Measurements from ENCODE around the gene NPAS3. TPM values are rescaled to one million over a fixed set of nuclear protein-coding genes. Genes with fewer than 3 reads are reported as not detected.

The NPAS3 gene
- total RNA-seq, 1 donor from 2014 or later, result 2.4 TPM

DNA sequence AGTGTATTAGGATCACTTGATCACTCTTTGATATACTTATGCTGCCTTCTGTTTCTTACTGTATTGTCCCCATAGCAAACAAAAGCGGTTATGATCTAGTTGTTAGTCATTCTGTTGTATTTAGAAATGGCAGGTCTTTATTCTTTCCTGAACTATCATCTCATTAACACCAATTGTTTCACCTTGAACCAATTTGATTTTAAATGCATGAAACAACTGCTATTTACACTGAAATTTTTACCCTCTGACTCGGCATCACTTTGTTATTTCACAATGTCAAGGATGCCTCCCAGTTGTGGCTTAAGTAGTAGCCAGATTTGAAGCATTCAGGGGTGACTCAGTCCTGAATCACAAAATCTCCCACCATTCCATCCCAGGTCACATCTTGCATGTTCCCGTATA, 708.7 kb downstream of the NPAS3 start:
- no peaks in the 10 kb centered on the region for H3K27me3 Mint-ChIP-seq (ENCODE audit: unreplicated experiment)
- H3K4me3 Mint-ChIP-seq (ENCODE audit: unreplicated experiment), result no peak overlapping the region
- TF ChIP-seq, protein P1, sequence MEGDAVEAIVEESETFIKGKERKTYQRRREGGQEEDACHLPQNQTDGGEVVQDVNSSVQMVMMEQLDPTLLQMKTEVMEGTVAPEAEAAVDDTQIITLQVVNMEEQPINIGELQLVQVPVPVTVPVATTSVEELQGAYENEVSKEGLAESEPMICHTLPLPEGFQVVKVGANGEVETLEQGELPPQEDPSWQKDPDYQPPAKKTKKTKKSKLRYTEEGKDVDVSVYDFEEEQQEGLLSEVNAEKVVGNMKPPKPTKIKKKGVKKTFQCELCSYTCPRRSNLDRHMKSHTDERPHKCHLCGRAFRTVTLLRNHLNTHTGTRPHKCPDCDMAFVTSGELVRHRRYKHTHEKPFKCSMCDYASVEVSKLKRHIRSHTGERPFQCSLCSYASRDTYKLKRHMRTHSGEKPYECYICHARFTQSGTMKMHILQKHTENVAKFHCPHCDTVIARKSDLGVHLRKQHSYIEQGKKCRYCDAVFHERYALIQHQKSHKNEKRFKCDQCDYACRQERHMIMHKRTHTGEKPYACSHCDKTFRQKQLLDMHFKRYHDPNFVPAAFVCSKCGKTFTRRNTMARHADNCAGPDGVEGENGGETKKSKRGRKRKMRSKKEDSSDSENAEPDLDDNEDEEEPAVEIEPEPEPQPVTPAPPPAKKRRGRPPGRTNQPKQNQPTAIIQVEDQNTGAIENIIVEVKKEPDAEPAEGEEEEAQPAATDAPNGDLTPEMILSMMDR (IDR thresholded peaks at IDR 0.05; ENCODE audit: partially characterized antibody, unreplicated experiment), result no peak
- no peaks in the 10 kb centered on the region for H3K36me3 Mint-ChIP-seq (ENCODE audit: unreplicated experiment)
- H3K9me3 Mint-ChIP-seq (ENCODE audit: unreplicated experiment), result no peaks in the 10 kb centered on the region
- DNase-seq, result no peak
- H3K27ac Mint-ChIP-seq (ENCODE audit: unreplicated experiment), result no peak overlapping the region
- H3K4me1 Mint-ChIP-seq (ENCODE audit: low read depth, unreplicated experiment), result peaks cover 5% of the 10 kb centered on the region

GRCh38 chr14:33650430-33650829, 711.8 kb downstream of the NPAS3 start:
- no peak for DNase-seq
- TF ChIP-seq, protein P1 (IDR thresholded peaks at IDR 0.05; ENCODE audit: partially characterized antibody, unreplicated experiment), result no peak
- H3K4me3 Mint-ChIP-seq (ENCODE audit: unreplicated experiment), result no peak overlapping the region
- no peak overlapping the region for H3K27ac Mint-ChIP-seq (ENCODE audit: unreplicated experiment)
- H3K27me3 Mint-ChIP-seq (ENCODE audit: unreplicated experiment), result no peaks in the 10 kb centered on the region
- H3K36me3 Mint-ChIP-seq (ENCODE audit: unreplicated experiment), result no peaks in the 10 kb centered on the region
- no peaks in the 10 kb centered on the region for H3K4me1 Mint-ChIP-seq (ENCODE audit: low read depth, unreplicated experiment)
- H3K9me3 Mint-ChIP-seq (ENCODE audit: unreplicated experiment), result no peaks in the 10 kb centered on the region

- Mint-ChIP-seq H3K4me3 (ENCODE audit: unreplicated experiment) (no peak overlapping the region), H3K36me3 (ENCODE audit: unreplicated experiment) (no peaks in the 10 kb centered on the region), H3K9me3 (ENCODE audit: unreplicated experiment) (no peaks in the 10 kb centered on the region), H3K27me3 (ENCODE audit: unreplicated experiment) (no peaks in the 10 kb centered on the region), H3K27ac (ENCODE audit: unreplicated experiment) (no peak overlapping the region), H3K4me1 (ENCODE audit: low read depth, unreplicated experiment) (no peaks in the 10 kb centered on the region)
- TF ChIP-seq, protein P1 (IDR thresholded peaks at IDR 0.05; ENCODE audit: partially characterized antibody, unreplicated experiment), result no peak
- DNase-seq, result no peak
Observed at GRCh38 chr14:33652566-33653307, 714.1 kb downstream of the NPAS3 start.

DNA sequence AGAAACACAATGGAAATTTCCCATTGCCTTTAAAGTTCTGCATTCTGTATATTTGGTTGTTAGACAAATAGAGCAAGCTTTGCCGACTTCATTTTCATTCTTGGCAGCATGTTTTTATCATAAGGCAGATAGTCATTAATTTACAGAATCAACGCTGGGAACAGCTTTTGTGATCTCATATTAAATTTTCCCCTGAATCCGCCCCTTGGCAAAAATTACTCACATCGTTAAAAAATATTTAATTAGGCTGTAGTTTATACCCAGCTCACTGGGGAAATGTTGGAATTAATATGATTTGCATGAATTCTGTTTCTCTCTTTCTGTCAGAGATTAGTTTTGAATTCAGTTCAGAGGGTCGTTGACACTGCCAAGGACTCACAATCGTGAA, 714.6 kb downstream of the NPAS3 start:
- TF ChIP-seq, protein P1 (IDR thresholded peaks at IDR 0.05; ENCODE audit: partially characterized antibody, unreplicated experiment), result no peak
- no peaks in the 10 kb centered on the region for H3K36me3 Mint-ChIP-seq (ENCODE audit: unreplicated experiment)
- H3K4me1 Mint-ChIP-seq (ENCODE audit: low read depth, unreplicated experiment), result no peaks in the 10 kb centered on the region
- no peak for DNase-seq
- no peak overlapping the region for H3K27ac Mint-ChIP-seq (ENCODE audit: unreplicated experiment)
- H3K9me3 Mint-ChIP-seq (ENCODE audit: unreplicated experiment), result no peaks in the 10 kb centered on the region
- H3K4me3 Mint-ChIP-seq (ENCODE audit: unreplicated experiment), result no peak overlapping the region
- H3K27me3 Mint-ChIP-seq (ENCODE audit: unreplicated experiment), result no peaks in the 10 kb centered on the region

DNA sequence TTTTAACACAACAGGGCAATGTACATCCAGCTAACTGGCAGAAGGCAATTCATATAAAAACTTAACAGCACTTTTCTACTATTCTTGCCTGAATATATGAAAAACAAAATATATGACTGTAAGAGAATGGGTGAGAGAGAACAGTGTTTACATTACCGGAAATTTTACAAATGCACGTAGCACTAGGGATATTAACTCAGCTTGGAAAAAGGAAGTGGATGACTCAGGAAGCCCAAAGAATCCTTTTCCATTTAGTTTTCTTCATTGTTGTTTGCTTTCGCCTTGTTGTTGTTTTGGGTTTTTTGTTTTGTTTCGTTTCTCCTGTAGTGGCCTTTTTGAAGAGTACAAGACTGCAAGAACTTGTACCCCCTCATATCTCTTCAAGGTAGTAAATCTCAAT, 716.7 kb downstream of the NPAS3 start:
- H3K36me3 Mint-ChIP-seq (ENCODE audit: unreplicated experiment), result no peaks in the 10 kb centered on the region
- no peaks in the 10 kb centered on the region for H3K4me1 Mint-ChIP-seq (ENCODE audit: low read depth, unreplicated experiment)
- H3K27ac Mint-ChIP-seq (ENCODE audit: unreplicated experiment), result no peak overlapping the region
- H3K9me3 Mint-ChIP-seq (ENCODE audit: unreplicated experiment), result no peaks in the 10 kb centered on the region
- DNase-seq, result no peak
- H3K27me3 Mint-ChIP-seq (ENCODE audit: unreplicated experiment), result no peaks in the 10 kb centered on the region
- TF ChIP-seq, protein P1 (IDR thresholded peaks at IDR 0.05; ENCODE audit: partially characterized antibody, unreplicated experiment), result no peak
- no peak overlapping the region for H3K4me3 Mint-ChIP-seq (ENCODE audit: unreplicated experiment)

All from glutamatergic neuron (in vitro differentiated cells).